Neural progenitor cell (in vitro differentiated cells): Measurements from ENCODE around the gene ESR2.
"Not testable (repeated sequence)": the region's sequence is repeated elsewhere in the genome, so short reads cannot be mapped to it uniquely, and the experiment has no call there.

Source experiments
- CTCF ChIP-seq: fragments of 200-600 bp; sonication (generic); IDR thresholded peaks from 2 replicates; pipeline ENCODE4 v1.5.1; 2017; ENCODE audit warnings: antibody characterized with exemption, mild to moderate bottlenecking
- EZH2phosphoT487 ChIP-seq: fragments of 200-600 bp; sonication (generic); IDR thresholded peaks from 2 replicates; pipeline ENCODE4 v1.6.1; 2017; ENCODE audit warnings: antibody characterized with exemption

DNA sequence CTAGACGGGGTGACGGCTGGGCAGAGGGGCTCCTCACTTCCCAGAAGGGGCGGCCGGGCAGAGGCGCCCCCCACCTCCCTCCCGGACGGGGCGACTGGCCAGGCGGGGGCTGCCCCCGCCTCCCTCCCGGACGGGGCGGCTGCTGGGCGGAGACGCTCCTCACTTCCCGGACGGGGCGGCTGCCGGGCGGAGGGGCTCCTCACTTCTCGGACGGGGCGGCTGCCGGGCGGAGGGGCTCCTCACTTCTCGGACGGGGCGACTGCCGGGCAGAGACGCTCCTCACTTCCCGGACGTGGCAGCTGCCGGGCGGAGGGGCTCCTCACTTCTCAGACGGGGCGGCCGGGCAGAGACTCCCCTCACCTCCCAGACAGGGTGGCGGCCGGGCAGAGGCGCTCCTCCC, 111.3 kb downstream of the ESR2 start:
- not testable (repeated sequence) for TF ChIP-seq CTCF, EZH2phosphoT487
